A549 (cell line): ENCODE data around the gene PLXDC1.
"Not testable (repeated sequence)": the region's sequence is repeated elsewhere in the genome, so short reads cannot be mapped to it uniquely, and the experiment has no call there.

Experiments used
- CTCF ChIP-seq: fragments of >200 bp; sonication (Bioruptor Twin); formaldehyde crosslinking; IDR thresholded peaks from 3 replicates; pipeline ENCODE4 v1.5.1; 2016
- JUN ChIP-seq, 2 experiments: fragments of >200 bp; sonication (Bioruptor Twin); formaldehyde crosslinking; IDR thresholded peaks; 2 replicates in 1 of 2; 3 replicates in 1 of 2; pipeline ENCODE4 v1.6.1; 2016 to 2017
- MAZ ChIP-seq: fragments of 150-350 bp; IDR thresholded peaks from 2 replicates; pipeline ENCODE4 v1.6.1; 2014; ENCODE audit warnings: antibody characterized with exemption, low read depth, low read length, borderline replicate concordance
- PBX3 ChIP-seq: IDR thresholded peaks from 2 replicates; pipeline ENCODE4 v1.6.1; 2012
- POLR2A ChIP-seq: IDR thresholded peaks from 2 replicates; pipeline ENCODE4 v1.6.1; 2012; ENCODE audit warnings: mild to moderate bottlenecking, low read length
- RAD21 ChIP-seq, 2 experiments: fragments of >200 bp in 1 of 2; sonication (Bioruptor Twin) in 1 of 2; formaldehyde crosslinking in 1 of 2; IDR thresholded peaks in 1 of 2; conservative IDR thresholded peaks in 1 of 2; 2 replicates in 1 of 2; 3 replicates in 1 of 2; pipeline ENCODE4 v1.6.1; 2012 to 2018; ENCODE audit warnings: inconsistent platforms in 1 of 2
- RFX5 ChIP-seq: fragments of 450-650 bp; IDR thresholded peaks from 2 replicates; pipeline ENCODE4 v1.7.1; 2014; ENCODE audit warnings: antibody characterized with exemption, mild to moderate bottlenecking, moderate library complexity
- SMC3 ChIP-seq: fragments of >200 bp; sonication (Bioruptor Twin); formaldehyde crosslinking; IDR thresholded peaks from 3 replicates; pipeline ENCODE4 v1.6.1; 2018; ENCODE audit warnings: inconsistent platforms

GRCh38 chr17:39121919-39122318 is 29.5 kb downstream of the PLXDC1 start:
- TF ChIP-seq CTCF; POLR2A; RAD21 (conservative IDR thresholded peaks at IDR 0.05 in 1 of 2, IDR thresholded peaks at IDR 0.05 in 1 of 2); MAZ; JUN (IDR thresholded peaks at IDR 0.05); SMC3; RFX5; PBX3: not testable (repeated sequence)
